ENCODE data around the gene RIN1. TPM values are rescaled to one million over a fixed set of nuclear protein-coding genes. Genes with fewer than 3 reads are reported as not detected.
"Not testable (repeated sequence)": the region's sequence is repeated elsewhere in the genome, so short reads cannot be mapped to it uniquely, and the experiment has no call there.

Gene RIN1
- 1.2 and 1.6 TPM in 2 replicates for total RNA-seq (2014; rRNA removed; shearing (Covaris generic))

- peak; percentile 67 to 69 for DNase-seq
- peak within 1 kb of the TSS; percentile 31 for H3K27ac ChIP-seq
- H3K36me3 ChIP-seq = no peaks in the 10 kb centered on the region
Measured at GRCh38 chr11:66336234-66337102, at the start of gene RIN1. RIN1 (minus strand) TSS chr11:66336434; CDS start chr11:66336402, 32 bp downstream.

GRCh38 chr11:66384316-66384715, 48.1 kb upstream of the RIN1 start:
- not testable (repeated sequence) for H3K9me3 ChIP-seq (replicated peaks); H3K4me3 ChIP-seq; H3K27me3 ChIP-seq; DNase-seq; H3K36me3 ChIP-seq; H3K27ac ChIP-seq; H3K4me1 ChIP-seq

More at GRCh38 chr11:66336234-66337102, at the start of gene RIN1:
- Histone ChIP-seq H3K27me3 (no peaks in the 10 kb centered on the region), H3K4me3 (peak within 1 kb of the TSS; percentile 55), H3K4me1 (peaks cover 15% of the 10 kb centered on the region), H3K9me3 (replicated peaks) (no peaks in the 10 kb centered on the region)

GRCh38 chr11:66380264-66380663, 44.0 kb upstream of the RIN1 start:
- not testable (repeated sequence) for H3K4me3 ChIP-seq; H3K4me1 ChIP-seq; H3K27ac ChIP-seq; H3K9me3 ChIP-seq (replicated peaks); H3K36me3 ChIP-seq; DNase-seq; H3K27me3 ChIP-seq

- H3K4me1 ChIP-seq = peaks cover 15% of the 10 kb centered on the region
- not testable (repeated sequence) for H3K27me3 ChIP-seq; H3K36me3 ChIP-seq; H3K9me3 ChIP-seq (replicated peaks); DNase-seq; H3K4me3 ChIP-seq; H3K27ac ChIP-seq
Measured at GRCh38 chr11:66373690-66374287, 37.6 kb upstream of the RIN1 start.

- no peak for DNase-seq
- Histone ChIP-seq H3K27me3 (no peaks in the 10 kb centered on the region), H3K9me3 (replicated peaks) (no peaks in the 10 kb centered on the region), H3K27ac (no peak overlapping the region), H3K4me1 (peaks cover 15% of the 10 kb centered on the region), H3K36me3 (no peaks in the 10 kb centered on the region), H3K4me3 (no peak overlapping the region)
Measured at GRCh38 chr11:66373265-66373664, 37.0 kb upstream of the RIN1 start.

- Histone ChIP-seq H3K4me3 (peak within 1 kb of the TSS; percentile 60), H3K27ac (peak within 1 kb of the TSS; percentile 6; the same call in 1 of the 2 replicates), H3K36me3 (no peaks in the 10 kb centered on the region), H3K4me1 (peaks cover 15% of the 10 kb centered on the region), H3K9me3 (replicated peaks) (no peaks in the 10 kb centered on the region), H3K27me3 (no peaks in the 10 kb centered on the region)
- peak; percentile 69 for DNase-seq
Measured at GRCh38 chr11:66371627-66372415, 35.6 kb upstream of the RIN1 start, which contains the start of gene SLC29A2. SLC29A2 (minus strand) TSS chr11:66371760; CDS start chr11:66371591, 169 bp downstream.

- Histone ChIP-seq H3K27me3 (no peaks in the 10 kb centered on the region), H3K4me3 (peak overlapping the region; percentile 7), H3K4me1 (peaks cover 15% of the 10 kb centered on the region), H3K36me3 (no peaks in the 10 kb centered on the region), H3K27ac (peak overlapping the region; percentile 80), H3K9me3 (replicated peaks) (no peaks in the 10 kb centered on the region)
- DNase-seq = peak; percentile 68 to 71
Measured at GRCh38 chr11:66369073-66369894, 33.0 kb upstream of the RIN1 start.

GRCh38 chr11:66368484-66368883, 32.2 kb upstream of the RIN1 start:
- H3K27ac ChIP-seq = no peak overlapping the region
- H3K36me3 ChIP-seq = no peaks in the 10 kb centered on the region
- DNase-seq = no peak
- peaks cover 15% of the 10 kb centered on the region for H3K4me1 ChIP-seq
- no peaks in the 10 kb centered on the region for H3K27me3 ChIP-seq
- H3K9me3 ChIP-seq (replicated peaks) = no peaks in the 10 kb centered on the region
- H3K4me3 ChIP-seq = no peak overlapping the region

GRCh38 chr11:66367561-66368312, 31.5 kb upstream of the RIN1 start:
- Histone ChIP-seq H3K4me1 (peaks cover 15% of the 10 kb centered on the region), H3K9me3 (replicated peaks) (no peaks in the 10 kb centered on the region), H3K36me3 (no peaks in the 10 kb centered on the region), H3K27ac (no peak overlapping the region), H3K4me3 (no peak overlapping the region), H3K27me3 (no peaks in the 10 kb centered on the region)
- DNase-seq = no peak

- no peak overlapping the region for H3K27ac ChIP-seq
Measured at GRCh38 chr11:66366844-66367477, 30.7 kb upstream of the RIN1 start.

GRCh38 chr11:66365711-66366619, 29.7 kb upstream of the RIN1 start:
- Histone ChIP-seq H3K9me3 (replicated peaks) (no peaks in the 10 kb centered on the region), H3K4me1 (peaks cover 15% of the 10 kb centered on the region), H3K27me3 (no peaks in the 10 kb centered on the region), H3K4me3 (no peak overlapping the region), H3K27ac (no peak overlapping the region), H3K36me3 (no peaks in the 10 kb centered on the region)
- DNase-seq = no peak

More at GRCh38 chr11:66366844-66367477, 30.7 kb upstream of the RIN1 start:
- no peak for DNase-seq
- Histone ChIP-seq H3K9me3 (replicated peaks) (no peaks in the 10 kb centered on the region), H3K36me3 (no peaks in the 10 kb centered on the region), H3K4me3 (no peak overlapping the region), H3K4me1 (peaks cover 15% of the 10 kb centered on the region), H3K27me3 (no peaks in the 10 kb centered on the region)

- Histone ChIP-seq H3K4me1 (peaks cover 10% of the 10 kb centered on the region), H3K27me3 (no peaks in the 10 kb centered on the region), H3K4me3 (no peak overlapping the region), H3K36me3 (no peaks in the 10 kb centered on the region), H3K27ac (no peak overlapping the region), H3K9me3 (replicated peaks) (no peaks in the 10 kb centered on the region)
- no peak for DNase-seq
Measured at GRCh38 chr11:66365166-66365565, 28.9 kb upstream of the RIN1 start.
